ENCODE results near the gene SH3RF3.

SH3RF3 gene

GRCh38 chr2:109184368-109184767, 55.4 kb downstream of the SH3RF3 start:
- DNase-seq = no peak

GRCh38 chr2:109185338-109185737, 56.3 kb downstream of the SH3RF3 start:
- peak; percentile 38 for DNase-seq

DNA sequence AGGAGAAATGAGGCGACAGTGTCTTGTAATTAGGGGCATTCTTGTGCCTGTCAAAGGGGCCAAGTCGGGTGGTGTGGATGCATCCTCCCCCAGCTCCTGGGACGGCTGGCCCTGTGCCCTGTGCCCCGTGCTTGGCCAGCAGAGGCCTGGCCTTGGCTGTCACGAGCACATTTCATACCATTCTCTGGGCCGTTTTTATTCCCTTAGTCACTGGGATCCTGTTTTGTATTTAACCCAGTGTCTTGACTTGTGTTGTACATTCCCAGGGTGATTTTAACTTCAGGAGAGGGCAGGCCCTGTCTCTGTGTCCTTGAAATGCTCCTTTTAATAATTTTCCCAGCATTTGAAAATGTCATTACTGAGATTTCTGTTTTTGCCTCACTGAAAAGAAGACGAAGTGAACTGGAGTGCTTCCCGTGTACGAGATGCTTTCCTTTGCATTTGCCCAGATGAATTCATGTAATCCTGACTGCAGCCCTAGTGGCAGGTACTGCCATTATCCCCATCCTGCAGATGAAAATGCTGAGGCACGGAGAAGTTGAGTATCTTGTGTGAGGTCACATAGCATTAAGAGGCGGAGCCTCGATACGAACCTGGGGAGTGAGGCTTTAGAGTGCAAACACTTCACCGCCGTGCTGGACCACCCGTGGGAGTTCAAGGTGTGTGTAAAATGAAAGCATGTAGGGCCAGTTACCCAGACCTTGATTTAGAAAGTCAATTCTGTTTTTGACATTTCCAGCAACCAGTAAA, 57.0 kb downstream of the SH3RF3 start:
- DNase-seq = peak; percentile 56

DNA sequence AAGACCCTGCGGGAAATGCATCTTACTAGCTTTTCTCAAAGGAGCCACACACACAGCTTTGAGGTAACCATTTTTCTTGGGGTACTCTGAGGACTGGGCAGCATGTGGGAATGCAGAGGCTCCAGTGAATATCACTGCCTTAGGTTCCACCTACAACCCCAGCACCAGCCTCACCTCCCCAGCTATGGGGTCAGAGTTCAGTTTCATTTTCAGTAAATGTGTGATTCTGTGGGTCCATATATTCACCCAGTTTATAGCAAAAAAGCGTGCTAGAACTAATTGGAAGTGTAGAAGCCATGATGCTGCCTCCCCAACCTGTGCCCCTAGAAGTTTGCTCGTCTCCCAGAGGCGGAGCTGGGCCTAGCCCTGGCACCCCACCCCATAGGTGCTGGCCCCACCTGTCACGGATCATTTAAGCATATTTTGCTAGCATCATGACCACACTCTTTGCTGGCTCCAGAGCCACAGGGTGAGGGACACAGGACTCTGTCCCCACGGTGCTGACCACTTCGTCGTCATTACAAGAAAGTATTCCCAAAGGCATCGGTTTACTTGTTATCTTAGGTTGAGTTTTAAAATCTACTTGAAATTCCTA, 57.7 kb downstream of the SH3RF3 start:
- DNase-seq = no peak

- no peak for DNase-seq
These were observed 58.9 kb downstream of the SH3RF3 start for GRCh38 chr2:109187711-109188495.

DNA sequence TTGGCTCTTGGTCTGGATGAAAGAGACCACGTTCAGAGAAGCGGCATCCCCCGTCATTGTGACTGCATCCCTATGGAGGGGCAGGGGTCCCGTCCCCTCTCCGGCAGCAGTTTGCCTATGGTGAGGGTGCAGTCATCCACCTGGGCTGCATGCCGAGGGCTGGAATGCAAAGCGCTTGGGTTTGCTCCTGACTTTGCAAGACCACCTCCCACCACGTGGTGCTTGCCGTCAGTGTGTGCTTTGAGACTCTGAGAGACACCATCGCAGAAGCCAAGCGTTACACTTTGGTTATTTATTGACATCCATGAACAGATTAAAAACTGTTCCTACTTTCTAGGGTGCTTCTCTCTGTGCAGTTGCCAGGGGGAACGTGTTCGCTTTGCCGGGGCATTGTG, 59.5 kb downstream of the SH3RF3 start:
- DNase-seq = no peak

DNA sequence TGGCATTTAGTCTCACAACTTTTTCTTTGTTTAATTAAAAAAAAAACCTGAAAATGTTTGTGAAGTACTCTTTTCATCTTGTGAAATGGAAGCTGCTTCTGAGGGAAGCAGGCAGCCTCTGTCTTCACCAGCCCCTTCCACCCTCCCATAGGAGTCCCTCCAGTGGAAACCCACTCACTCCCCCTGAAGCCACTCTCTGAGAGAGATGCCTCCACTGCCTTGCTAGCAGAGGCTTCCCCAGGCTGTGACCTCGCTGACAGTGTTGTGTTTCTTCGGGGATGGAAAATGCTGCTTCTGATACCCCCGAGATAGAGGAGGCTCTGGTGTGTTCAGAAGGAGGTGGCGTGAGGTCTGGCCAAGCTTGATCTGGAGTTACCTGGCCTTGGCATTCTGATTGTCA, 59.9 kb downstream of the SH3RF3 start:
- no peak for DNase-seq

GRCh38 chr2:109189751-109190150, 60.7 kb downstream of the SH3RF3 start:
- no peak for DNase-seq

GRCh38 chr2:109193807-109194619, 65.0 kb downstream of the SH3RF3 start:
- DNase-seq = no peak

DNA sequence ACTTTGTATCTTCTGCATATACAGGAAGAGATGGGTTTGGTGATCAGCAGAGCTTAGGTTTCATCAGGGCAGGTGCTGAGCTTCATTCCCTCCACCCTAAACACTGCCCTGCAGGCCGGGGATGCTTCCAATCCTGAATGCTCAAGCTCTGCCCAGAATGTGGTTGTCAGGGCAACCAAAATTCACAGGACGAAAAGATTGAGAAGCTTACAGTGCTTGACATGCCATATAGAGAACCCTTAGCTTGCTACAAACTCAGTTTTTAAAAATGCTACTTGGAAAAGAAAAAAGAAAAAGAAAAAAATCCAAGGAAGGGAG, 65.6 kb downstream of the SH3RF3 start:
- DNase-seq = no peak

GRCh38 chr2:109195193-109196045, 66.4 kb downstream of the SH3RF3 start:
- DNase-seq = no peak

DNA sequence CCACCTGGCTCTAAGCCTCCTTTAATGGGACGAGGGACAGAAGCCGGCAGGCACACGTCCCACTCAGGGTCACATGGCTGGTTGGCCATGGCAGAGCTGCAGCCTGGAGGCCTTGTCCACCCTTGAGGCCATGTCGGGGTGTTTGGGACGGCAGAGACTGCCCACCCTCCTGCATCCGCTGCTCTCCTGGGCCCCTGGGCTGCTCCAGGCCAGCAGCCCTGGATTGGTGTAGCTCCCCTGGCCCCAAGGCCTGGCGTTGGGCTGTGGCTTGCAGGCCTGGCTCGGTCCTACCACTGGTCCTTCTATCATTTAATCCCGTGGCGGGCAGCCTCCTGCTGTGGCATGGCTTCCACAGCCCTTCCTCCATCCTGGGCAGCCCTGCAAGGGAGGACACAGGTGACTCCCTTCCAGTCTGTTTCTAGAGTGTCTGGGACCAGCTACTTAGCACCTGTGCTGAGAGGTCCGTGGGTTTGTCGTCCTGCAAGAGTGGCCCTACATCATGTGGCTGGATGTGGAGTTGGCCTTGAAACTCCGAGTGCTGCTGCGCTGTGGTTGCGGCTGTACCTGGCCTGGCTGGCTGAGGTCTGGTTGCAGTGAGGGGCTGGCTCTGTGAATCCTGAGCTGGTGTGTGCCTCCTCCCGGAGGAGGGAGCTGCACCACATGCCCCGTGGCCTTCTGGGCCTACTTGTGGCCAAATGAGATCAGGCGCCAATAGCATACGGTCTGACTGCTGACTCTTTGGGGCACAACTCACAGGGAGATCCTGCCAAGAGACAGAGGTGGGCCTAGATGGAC, 67.3 kb downstream of the SH3RF3 start:
- no peak for DNase-seq

DNA sequence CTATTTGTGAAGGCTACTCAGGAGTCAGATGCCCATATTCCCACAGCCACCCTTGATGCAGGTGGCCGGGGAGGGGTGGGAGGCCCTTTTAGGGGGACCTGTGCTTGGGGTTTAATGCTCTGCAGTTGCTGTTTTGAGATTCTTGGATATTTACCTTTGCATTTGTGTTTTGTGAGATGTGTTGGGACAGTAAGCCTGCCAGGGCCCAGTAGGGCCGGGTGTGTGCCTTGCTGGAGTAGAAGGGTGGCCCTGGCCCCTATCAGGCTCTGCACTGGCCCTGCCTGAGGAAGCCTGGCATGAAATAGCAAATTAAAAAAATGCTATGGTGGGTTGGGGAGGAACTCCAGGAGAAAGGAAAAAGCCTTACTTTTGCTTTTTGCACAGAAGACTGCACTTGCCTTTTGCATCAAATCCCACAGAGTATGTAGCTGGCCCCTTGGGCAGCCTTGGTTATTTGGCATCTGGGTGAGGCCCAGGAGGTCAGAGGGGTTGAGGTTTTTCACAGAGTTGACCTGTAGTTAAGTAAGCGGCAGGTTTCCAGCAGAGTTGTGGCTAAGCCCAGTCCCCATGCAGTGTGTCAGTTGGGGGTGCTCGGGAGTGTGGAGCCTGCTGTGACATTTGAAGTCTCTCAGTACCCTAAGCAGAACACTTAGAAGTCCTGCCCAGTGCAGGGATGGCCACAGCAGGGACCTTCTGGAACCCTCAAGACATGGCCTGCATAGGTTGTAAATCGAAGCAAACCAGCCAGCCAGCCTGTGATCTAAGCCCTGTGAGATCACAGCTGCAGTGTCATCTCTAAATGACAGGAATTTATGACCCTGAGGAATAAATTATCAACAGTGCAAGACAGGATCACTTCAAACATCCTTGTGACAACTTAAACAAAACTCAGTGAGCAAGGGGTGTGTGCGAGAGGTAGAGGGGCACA, 68.8 kb downstream of the SH3RF3 start:
- no peak for DNase-seq

DNA sequence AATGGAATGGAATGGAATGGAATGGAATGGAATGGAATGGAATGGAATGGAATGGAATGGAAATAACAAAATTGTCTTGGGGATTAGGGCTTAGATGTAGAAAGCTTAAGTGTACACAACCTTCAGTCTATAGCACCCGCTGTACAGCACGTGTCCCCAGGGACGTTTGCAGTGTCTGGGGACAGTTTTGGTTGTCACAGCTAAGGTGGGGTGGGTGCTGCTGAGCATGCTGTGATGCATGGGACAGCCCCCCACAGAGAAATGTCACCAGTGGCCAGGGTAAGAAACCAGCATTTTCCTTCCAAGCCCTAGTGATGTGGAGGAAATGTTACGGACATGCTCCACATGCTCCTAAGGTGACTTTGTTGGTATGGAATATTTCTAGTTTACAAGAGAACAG, 70.8 kb downstream of the SH3RF3 start:
- DNase-seq = no peak

DNA sequence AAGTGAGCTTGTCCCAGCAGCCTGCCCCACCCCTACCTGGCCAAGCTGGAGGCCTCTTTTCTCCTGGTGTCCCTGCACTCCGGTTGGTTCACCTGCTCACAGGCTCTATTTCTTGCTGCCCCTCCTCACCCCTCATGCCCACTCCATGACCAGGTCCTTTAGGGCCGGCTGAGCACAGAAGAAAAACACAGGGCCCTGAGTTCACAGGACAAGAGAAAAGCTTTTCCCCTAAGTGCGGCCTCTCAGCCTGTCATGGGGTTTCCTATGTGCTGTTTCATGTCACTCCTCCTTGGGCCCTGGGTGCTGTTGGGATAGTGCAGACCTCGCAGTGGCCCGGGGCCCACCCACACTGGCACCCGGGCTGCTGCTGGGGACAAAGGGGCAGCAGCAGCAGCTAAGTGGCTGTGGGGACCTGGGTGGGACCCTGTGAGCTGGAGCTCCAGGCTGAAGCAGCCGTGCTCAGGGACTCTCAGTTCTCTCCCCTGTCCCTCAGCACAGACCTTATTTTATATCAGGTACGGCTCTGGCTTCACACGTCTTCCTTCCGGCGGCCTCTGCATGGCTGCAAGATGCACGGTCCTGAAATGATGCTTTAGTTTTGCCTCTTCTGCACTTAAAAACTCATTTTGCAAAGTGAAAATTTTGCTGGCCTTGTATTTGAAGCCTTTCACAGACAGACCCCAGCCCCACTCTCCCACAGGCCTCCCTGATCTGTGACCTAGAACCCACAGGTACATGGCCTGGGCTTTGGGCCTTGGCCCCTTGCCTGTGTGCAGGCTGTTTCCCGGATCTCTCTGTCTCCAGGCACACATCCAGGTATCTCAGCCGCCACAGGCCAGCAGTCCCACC, 71.8 kb downstream of the SH3RF3 start:
- DNase-seq = no peak

GRCh38 chr2:109201465-109202327, 72.7 kb downstream of the SH3RF3 start:
- DNase-seq = no peak

- DNase-seq = no peak
These were observed 73.5 kb downstream of the SH3RF3 start for GRCh38 chr2:109202486-109202885.
